K562 (cell line): ENCODE measurements around the gene UBA52.

Experiments used
- CBX5 ChIP-seq: IDR thresholded peaks from 2 replicates; pipeline ENCODE4 v1.6.1; 2014; ENCODE audit warnings: low read depth, borderline replicate concordance
- CEBPB ChIP-seq: fragments of 450-650 bp; IDR thresholded peaks from 2 replicates; pipeline ENCODE4 v1.6.1; 2016; ENCODE audit warnings: missing genetic modification characterization, missing compliant biosample characterization
- CREB1 ChIP-seq, 2 experiments: sonication (generic) in 1 of 2; formaldehyde crosslinking in 1 of 2; IDR thresholded peaks; 2 replicates each; pipeline versions ENCODE4 v1.6.1 to v1.8.0; 2012 to 2022; ENCODE audit warnings: inconsistent platforms in 1 of 2, mild to moderate bottlenecking in 1 of 2, missing genetic modification reagents in 1 of 2, moderate library complexity in 1 of 2
- FOXM1 ChIP-seq, 2 experiments: fragments of 450-650 bp in 1 of 2; sonication (generic) in 1 of 2; formaldehyde crosslinking in 1 of 2; IDR thresholded peaks; 2 replicates each; pipeline versions ENCODE4 v1.6.1 to v1.9.0; 2017 to 2022; ENCODE audit warnings: low read depth in 2 of 2, mild to moderate bottlenecking in 2 of 2, missing genetic modification reagents in 1 of 2, moderate library complexity in 1 of 2
- ZKSCAN1 ChIP-seq: fragments of 150-350 bp; IDR thresholded peaks from 2 replicates; pipeline ENCODE4 v1.6.1; 2016; ENCODE audit warnings: low read depth, low read length
- ZSCAN29 ChIP-seq: fragments of 450-650 bp; IDR thresholded peaks from 2 replicates; pipeline ENCODE4 v1.6.1; 2017
- TF ChIP-seq, protein P1 (sequence below): sonication (generic); formaldehyde crosslinking; IDR thresholded peaks from 2 replicates; pipeline ENCODE4 v1.8.0; 2022; ENCODE audit warnings: mild to moderate bottlenecking, missing genetic modification reagents
- TF ChIP-seq, protein P2 (sequence below), 2 experiments: fragments of 450-650 bp in 1 of 2; sonication (generic) in 1 of 2; formaldehyde crosslinking in 1 of 2; IDR thresholded peaks in 1 of 2; conservative IDR thresholded peaks in 1 of 2; 2 replicates each; pipeline versions ENCODE4 v1.6.1 to v1.8.1; 2016 to 2023; ENCODE audit warnings: mild to moderate bottlenecking in 2 of 2, moderate library complexity in 2 of 2, inconsistent platforms in 1 of 2, missing genetic modification reagents in 1 of 2
- TF ChIP-seq, protein P3 (sequence below), 3 experiments: IDR thresholded peaks in 2 of 3; conservative IDR thresholded peaks in 1 of 3; 2 replicates each; pipeline ENCODE4 v1.5.1; 2011 to 2012; ENCODE audit warnings: low read length in 3 of 3, mild to moderate bottlenecking in 3 of 3, control low read depth in 2 of 3, improper control_type of control experiment in 1 of 3, inconsistent platforms in 1 of 3, low read depth in 1 of 3, mixed read lengths in 1 of 3, moderate library complexity in 1 of 3; ENCODE audit not compliant: insufficient read depth in 2 of 3

DNA sequence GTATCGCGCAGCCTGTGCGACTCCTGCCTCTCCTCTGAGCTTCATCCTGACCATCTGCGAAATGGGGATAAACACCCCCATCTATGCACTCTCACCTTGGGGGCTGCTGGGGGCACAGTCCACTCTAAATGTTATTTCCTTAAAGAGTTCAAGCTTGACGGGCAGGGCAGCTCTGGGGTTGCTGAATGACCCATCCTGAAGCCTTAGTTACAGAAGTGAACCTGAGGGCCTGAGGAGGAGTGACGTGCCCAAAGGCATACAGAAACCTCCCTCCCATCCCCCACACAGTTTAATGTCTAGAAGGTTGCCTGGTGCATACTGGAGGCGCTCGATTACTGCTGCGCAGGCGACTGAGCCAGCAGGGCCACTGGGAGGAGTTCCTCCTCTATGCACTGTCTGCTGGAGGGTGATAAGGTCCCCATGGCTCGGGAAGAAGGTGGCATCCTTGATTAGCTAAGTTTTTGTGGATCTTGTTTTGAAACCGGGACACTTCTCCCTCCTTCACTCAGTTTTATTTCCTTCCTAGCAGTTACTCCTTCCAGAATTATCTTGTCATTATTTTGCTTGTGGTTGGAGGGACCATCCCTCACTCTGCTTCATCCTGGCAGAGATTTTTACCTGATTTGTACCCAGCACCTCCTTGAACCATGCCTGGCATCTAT, 27.7 kb upstream of the UBA52 start:
- 0 out of 2 replicates have a peak, but pooled peaks have one; percentile 63 for TF ChIP-seq ZSCAN29
- TF ChIP-seq, protein P1, sequence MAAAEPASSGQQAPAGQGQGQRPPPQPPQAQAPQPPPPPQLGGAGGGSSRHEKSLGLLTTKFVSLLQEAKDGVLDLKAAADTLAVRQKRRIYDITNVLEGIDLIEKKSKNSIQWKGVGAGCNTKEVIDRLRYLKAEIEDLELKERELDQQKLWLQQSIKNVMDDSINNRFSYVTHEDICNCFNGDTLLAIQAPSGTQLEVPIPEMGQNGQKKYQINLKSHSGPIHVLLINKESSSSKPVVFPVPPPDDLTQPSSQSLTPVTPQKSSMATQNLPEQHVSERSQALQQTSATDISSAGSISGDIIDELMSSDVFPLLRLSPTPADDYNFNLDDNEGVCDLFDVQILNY (CRISPR knock-in tag): no peak; the same call in 1 of the 2 replicates
- TF ChIP-seq, protein P2, sequence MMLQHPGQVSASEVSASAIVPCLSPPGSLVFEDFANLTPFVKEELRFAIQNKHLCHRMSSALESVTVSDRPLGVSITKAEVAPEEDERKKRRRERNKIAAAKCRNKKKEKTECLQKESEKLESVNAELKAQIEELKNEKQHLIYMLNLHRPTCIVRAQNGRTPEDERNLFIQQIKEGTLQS (IDR thresholded peaks at IDR 0.05): peak; percentile 42
- TF ChIP-seq, protein P2 (CRISPR knock-in tag; conservative IDR thresholded peaks at IDR 0.05): 0 out of 2 replicates have a peak, but pooled peaks have one; percentile 47
- TF ChIP-seq CREB1 (IDR thresholded peaks at IDR 0.05): peak; percentile 75
- TF ChIP-seq CREB1 (CRISPR knock-in tag; IDR thresholded peaks at IDR 0.05): peak; percentile 73
- peak; percentile 90 for TF ChIP-seq FOXM1 (IDR thresholded peaks at IDR 0.05; ENCODE audit: low read depth)
- TF ChIP-seq FOXM1 (CRISPR knock-in tag; IDR thresholded peaks at IDR 0.05; ENCODE audit: low read depth): no peak
- no peak for TF ChIP-seq CBX5
- no peak for TF ChIP-seq CEBPB (tag)
- TF ChIP-seq, protein P3, sequence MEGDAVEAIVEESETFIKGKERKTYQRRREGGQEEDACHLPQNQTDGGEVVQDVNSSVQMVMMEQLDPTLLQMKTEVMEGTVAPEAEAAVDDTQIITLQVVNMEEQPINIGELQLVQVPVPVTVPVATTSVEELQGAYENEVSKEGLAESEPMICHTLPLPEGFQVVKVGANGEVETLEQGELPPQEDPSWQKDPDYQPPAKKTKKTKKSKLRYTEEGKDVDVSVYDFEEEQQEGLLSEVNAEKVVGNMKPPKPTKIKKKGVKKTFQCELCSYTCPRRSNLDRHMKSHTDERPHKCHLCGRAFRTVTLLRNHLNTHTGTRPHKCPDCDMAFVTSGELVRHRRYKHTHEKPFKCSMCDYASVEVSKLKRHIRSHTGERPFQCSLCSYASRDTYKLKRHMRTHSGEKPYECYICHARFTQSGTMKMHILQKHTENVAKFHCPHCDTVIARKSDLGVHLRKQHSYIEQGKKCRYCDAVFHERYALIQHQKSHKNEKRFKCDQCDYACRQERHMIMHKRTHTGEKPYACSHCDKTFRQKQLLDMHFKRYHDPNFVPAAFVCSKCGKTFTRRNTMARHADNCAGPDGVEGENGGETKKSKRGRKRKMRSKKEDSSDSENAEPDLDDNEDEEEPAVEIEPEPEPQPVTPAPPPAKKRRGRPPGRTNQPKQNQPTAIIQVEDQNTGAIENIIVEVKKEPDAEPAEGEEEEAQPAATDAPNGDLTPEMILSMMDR (IDR thresholded peaks at IDR 0.05 in 2 of 3, conservative IDR thresholded peaks at IDR 0.05 in 1 of 3; ENCODE audit: insufficient read depth in 2 of 3, low read depth in 1 of 3, low read length in 3 of 3): peak; percentile 38 to 66 (median 57); a peak in 4 of 6 replicates
- TF ChIP-seq ZKSCAN1: peak; percentile 81; the same call in 1 of the 2 replicates
